Stimulated activated CD8-positive, alpha-beta memory T cell treated with anti-CD3 and anti-CD28 coated beads, Interleukin-12 subunit alpha, Interleukin-12 subunit beta, amount 100 ng/mL, for 4 hours (primary cell): ENCODE measurements around the gene ZNF354C.

ENCODE experiments used
- DNase-seq: peaks from one replicate; pipeline ENCODE4 v3.0.0-alpha.2; 2020; ENCODE audit warnings: low read depth

Gene ZNF354C

GRCh38 chr5:179113945-179114641 is 53.9 kb downstream of the ZNF354C start:
- DNase-seq, result no peak

GRCh38 chr5:179114756-179115155 is 54.6 kb downstream of the ZNF354C start:
- no peak for DNase-seq

- DNase-seq, result no peak
Observed at GRCh38 chr5:179115307-179115706, 55.1 kb downstream of the ZNF354C start.

- no peak for DNase-seq
Observed at GRCh38 chr5:179115845-179116524, 55.8 kb downstream of the ZNF354C start.

- no peak for DNase-seq
Observed at GRCh38 chr5:179118338-179118737, 58.2 kb downstream of the ZNF354C start.

GRCh38 chr5:179118756-179119414 is 58.7 kb downstream of the ZNF354C start:
- DNase-seq, result no peak

GRCh38 chr5:179119415-179120170 is 59.4 kb downstream of the ZNF354C start:
- DNase-seq, result no peak

- DNase-seq, result no peak
Observed at GRCh38 chr5:179120421-179120861, 60.3 kb downstream of the ZNF354C start.

GRCh38 chr5:179120951-179121666 is 60.9 kb downstream of the ZNF354C start:
- DNase-seq, result no peak

GRCh38 chr5:179121667-179122111 is 61.5 kb downstream of the ZNF354C start:
- no peak for DNase-seq

GRCh38 chr5:179122411-179123108 is 62.4 kb downstream of the ZNF354C start:
- DNase-seq, result no peak

GRCh38 chr5:179123109-179123426 is 62.9 kb downstream of the ZNF354C start:
- no peak for DNase-seq

- no peak for DNase-seq
Observed at GRCh38 chr5:179123491-179124272, 63.5 kb downstream of the ZNF354C start.

- DNase-seq, result no peak
Observed at GRCh38 chr5:179124273-179124852, 64.2 kb downstream of the ZNF354C start.

GRCh38 chr5:179124853-179125788 is 64.9 kb downstream of the ZNF354C start:
- no peak for DNase-seq

- DNase-seq, result no peak
Observed at GRCh38 chr5:179125789-179126505, 65.8 kb downstream of the ZNF354C start.

- no peak for DNase-seq
Observed at GRCh38 chr5:179126506-179126991, 66.4 kb downstream of the ZNF354C start.
